H1 (cell line): ENCODE results near the gene CPT1A. TPM values are rescaled to one million over a fixed set of nuclear protein-coding genes. Genes with fewer than 3 reads are reported as not detected.

Experiments
- CTCF ChIA-PET: fragments of 300-600 bp; sonication (Branson Sonifier 250); formaldehyde crosslinking; loops from one replicate; lab custom pipeline; 2021; ENCODE audit not compliant: partially characterized antibody; lab: Charles Lee
- POLR2A ChIA-PET: fragments of 300-600 bp; sonication (Branson Sonifier 250); formaldehyde crosslinking; loops from one replicate; lab custom pipeline; 2021; ENCODE audit warnings: inconsistent platforms; ENCODE audit not compliant: partially characterized antibody; lab: Charles Lee
- DNase-seq, 2 experiments: peaks; one replicate each; pipeline versions ENCODE4 v3.0.0 to v3.0.0-alpha.2; 2010 to 2022; ENCODE audit warnings: low spot score in 2 of 2, low read depth in 1 of 2, mixed read lengths in 1 of 2
- FAIRE-seq: peaks from 2 replicates; lab custom pipeline; 2011; peaks lifted over from hg19 to GRCh38; lab: Jason Lieb, UNC
- H2AFZ ChIP-seq: 2 replicates; pipeline ENCODE4 v1.8.1; 2012; ENCODE audit warnings: low read length, inconsistent platforms
- H2AK5ac ChIP-seq: 2 replicates; pipeline ENCODE4 v1.6.1; 2013; ENCODE audit warnings: low read depth, low read length
- H2BK120ac ChIP-seq: replicated peaks from 2 replicates; pipeline ENCODE3; 2013; ENCODE audit warnings: low read depth, low read length, inconsistent platforms
- H2BK12ac ChIP-seq: 2 replicates; pipeline ENCODE4 v1.6.1; 2013; ENCODE audit warnings: low read depth, low read length
- H2BK15ac ChIP-seq: 2 replicates; pipeline ENCODE4 v1.6.1; 2013; ENCODE audit warnings: low read length
- H2BK20ac ChIP-seq: 2 replicates; pipeline ENCODE4 v1.6.1; 2013; ENCODE audit warnings: low read length
- H2BK5ac ChIP-seq: 2 replicates; pipeline ENCODE4 v1.6.1; 2013; ENCODE audit warnings: low read depth, low read length
- H3K14ac ChIP-seq: 2 replicates; pipeline ENCODE4 v1.6.1; 2013; ENCODE audit warnings: inconsistent platforms; ENCODE audit not compliant: insufficient read length
- H3K18ac ChIP-seq: 2 replicates; pipeline ENCODE4 v1.6.1; 2013; ENCODE audit warnings: low read length; ENCODE audit errors: extremely low read depth
- H3K23ac ChIP-seq: 2 replicates; pipeline ENCODE4 v1.6.1; 2013; ENCODE audit warnings: inconsistent platforms; ENCODE audit not compliant: insufficient read length
- H3K23me2 ChIP-seq: 2 replicates; pipeline ENCODE4 v1.6.1; 2013; ENCODE audit warnings: low read depth, low read length
- H3K27ac ChIP-seq: 2 replicates; pipeline ENCODE4 v1.6.1; 2011; ENCODE audit warnings: low read depth, low read length, inconsistent platforms
- H3K27me3 ChIP-seq, 4 experiments: replicated peaks in 1 of 4; 1 replicate in 1 of 4; 2 replicates in 3 of 4; pipeline versions ENCODE4 v1.6.1 to v1.8.1; 2011 to 2013; ENCODE audit warnings: low read length in 3 of 4, mild to moderate bottlenecking in 3 of 4, inconsistent platforms in 2 of 4, mixed read lengths in 2 of 4, moderate library complexity in 1 of 4; ENCODE audit not compliant: control insufficient read depth in 3 of 4, insufficient read depth in 3 of 4; ENCODE audit errors: extremely low read depth in 1 of 4
- H3K36me3 ChIP-seq, 4 experiments: 2 replicates each; pipeline versions ENCODE4 v1.6.1 to v1.8.1; 2011 to 2013; ENCODE audit warnings: mild to moderate bottlenecking in 4 of 4, low read length in 3 of 4, moderate library complexity in 2 of 4, control low read depth in 1 of 4, inconsistent platforms in 1 of 4; ENCODE audit not compliant: insufficient read depth in 4 of 4, control insufficient read depth in 2 of 4
- H3K4ac ChIP-seq: replicated peaks from 2 replicates; pipeline ENCODE3; 2013; ENCODE audit warnings: low read length, low read depth, mixed read lengths, inconsistent platforms; ENCODE audit not compliant: insufficient read length
- H3K4me1 ChIP-seq, 4 experiments: replicated peaks in 1 of 4; 1 replicate in 1 of 4; 2 replicates in 3 of 4; pipeline versions ENCODE4 v1.6.1 to v1.8.1; 2011 to 2013; ENCODE audit warnings: low read length in 3 of 4, inconsistent platforms in 2 of 4, mixed read lengths in 1 of 4; ENCODE audit not compliant: insufficient read depth in 4 of 4, control insufficient read depth in 3 of 4
- H3K4me2 ChIP-seq, 2 experiments: 2 replicates each; pipeline versions ENCODE4 v1.6.1 to v1.8.1; 2011 to 2013; ENCODE audit warnings: low read depth in 2 of 2, low read length in 2 of 2, control low read depth in 1 of 2, inconsistent platforms in 1 of 2, mild to moderate bottlenecking in 1 of 2; ENCODE audit not compliant: insufficient read depth in 1 of 2
- H3K4me3 ChIP-seq, 4 experiments: fragments of 200-600, 300-600 bp in 1 of 4; sonication (generic), shearing (Covaris generic), sonication (Bioruptor Twin) in 1 of 4; 2 replicates each; pipeline versions ENCODE4 v1.5.1 to v1.8.1; 2011 to 2016; ENCODE audit warnings: low read length in 4 of 4, low read depth in 3 of 4, control low read depth in 2 of 4, inconsistent platforms in 2 of 4, mild to moderate bottlenecking in 2 of 4, mixed read lengths in 1 of 4, moderate library complexity in 1 of 4; ENCODE audit not compliant: insufficient read depth in 2 of 4; ENCODE audit errors: extremely low read depth in 1 of 4
- H3K56ac ChIP-seq: replicated peaks from 2 replicates; pipeline ENCODE3; 2013; ENCODE audit warnings: low read depth, mild to moderate bottlenecking, mixed read lengths, low read length, inconsistent platforms; ENCODE audit not compliant: insufficient read length
- H3K79me1 ChIP-seq: 2 replicates; pipeline ENCODE4 v1.6.1; 2013; ENCODE audit warnings: low read depth, low read length, control low read depth
- H3K79me2 ChIP-seq, 2 experiments: 2 replicates each; pipeline versions ENCODE4 v1.6.1 to v1.8.1; 2012 to 2013; ENCODE audit warnings: low read length in 2 of 2, mild to moderate bottlenecking in 2 of 2, inconsistent platforms in 1 of 2; ENCODE audit not compliant: insufficient read depth in 2 of 2, control insufficient read depth in 1 of 2
- H3K9ac ChIP-seq, 4 experiments: replicated peaks in 1 of 4; 1 replicate in 1 of 4; 2 replicates in 3 of 4; pipeline versions ENCODE4 v1.6.1 to v1.8.1; 2011 to 2013; ENCODE audit warnings: low read depth in 3 of 4, low read length in 3 of 4, control low read depth in 2 of 4, mild to moderate bottlenecking in 2 of 4, moderate library complexity in 2 of 4, inconsistent platforms in 1 of 4; ENCODE audit errors: extremely low read depth in 1 of 4
- H3K9me3 ChIP-seq, 2 experiments: 2 replicates each; pipeline versions ENCODE4 v1.6.1 to v1.8.1; 2012 to 2013; ENCODE audit warnings: mild to moderate bottlenecking in 2 of 2, moderate library complexity in 2 of 2, control low read depth in 1 of 2, inconsistent platforms in 1 of 2, low read depth in 1 of 2, low read length in 1 of 2, mixed read lengths in 1 of 2; ENCODE audit not compliant: insufficient read depth in 2 of 2
- H4K20me1 ChIP-seq, 2 experiments: replicated peaks in 1 of 2; 2 replicates each; pipeline versions ENCODE3 to v1.8.1; 2011 to 2013; ENCODE audit warnings: inconsistent platforms in 2 of 2, low read length in 2 of 2, mild to moderate bottlenecking in 1 of 2; ENCODE audit not compliant: insufficient read depth in 2 of 2, control insufficient read depth in 1 of 2
- H4K5ac ChIP-seq: 2 replicates; pipeline ENCODE4 v1.6.1; 2013; ENCODE audit warnings: low read length, low read depth, mixed read lengths, inconsistent platforms; ENCODE audit not compliant: insufficient read length
- H4K8ac ChIP-seq: 2 replicates; pipeline ENCODE4 v1.8.0; 2013; ENCODE audit warnings: mild to moderate bottlenecking, moderate library complexity, low read length, inconsistent platforms; ENCODE audit not compliant: insufficient read depth; ENCODE audit errors: extremely low read depth
- H4K91ac ChIP-seq: replicated peaks from 2 replicates; pipeline ENCODE3; 2013; ENCODE audit warnings: low read length, mixed read lengths, inconsistent platforms; ENCODE audit not compliant: insufficient read length
- EGR1 ChIP-seq: IDR thresholded peaks from 2 replicates; pipeline ENCODE4 v1.6.1; 2011; ENCODE audit warnings: low read depth, low read length, borderline replicate concordance
- EP300 ChIP-seq, 2 experiments: IDR thresholded peaks; 1 replicate in 1 of 2; 2 replicates in 1 of 2; pipeline ENCODE4 v1.6.1; 2011 to 2012; ENCODE audit warnings: low read depth in 2 of 2, low read length in 2 of 2, mild to moderate bottlenecking in 2 of 2, borderline replicate concordance in 1 of 2, inconsistent platforms in 1 of 2, moderate library complexity in 1 of 2
- FOSL1 ChIP-seq: IDR thresholded peaks from 2 replicates; pipeline ENCODE4 v1.6.1; 2011; ENCODE audit warnings: mild to moderate bottlenecking, low read depth, low read length, moderate library complexity; ENCODE audit not compliant: insufficient read depth
- GTF2F1 ChIP-seq: IDR thresholded peaks from 2 replicates; pipeline ENCODE4 v1.6.1; 2012; ENCODE audit warnings: low read depth, low read length, improper control_type of control experiment, borderline replicate concordance
- PHF8 ChIP-seq: fragments of 200-600 bp; sonication (generic); conservative IDR thresholded peaks from 2 replicates; pipeline ENCODE4 v1.7.1; 2012; ENCODE audit warnings: low read depth, mild to moderate bottlenecking, inconsistent platforms, low read length, moderate library complexity
- POLR2A ChIP-seq, 2 experiments: IDR thresholded peaks; 1 replicate in 1 of 2; 2 replicates in 1 of 2; pipeline ENCODE4 v1.6.1; 2011; ENCODE audit warnings: low read depth in 2 of 2, low read length in 2 of 2, mild to moderate bottlenecking in 2 of 2; ENCODE audit errors: control extremely low read depth in 1 of 2
- POLR2AphosphoS5 ChIP-seq: IDR thresholded peaks from 2 replicates; pipeline ENCODE4 v1.6.1; 2011; ENCODE audit warnings: low read depth, low read length
- RAD21 ChIP-seq, 2 experiments: IDR thresholded peaks in 1 of 2; conservative IDR thresholded peaks in 1 of 2; 2 replicates each; pipeline ENCODE4 v1.6.1; 2011; ENCODE audit warnings: low read depth in 2 of 2, low read length in 2 of 2, improper control_type of control experiment in 1 of 2, inconsistent platforms in 1 of 2, mild to moderate bottlenecking in 1 of 2, moderate library complexity in 1 of 2
- RBBP5 ChIP-seq: IDR thresholded peaks from 2 replicates; pipeline ENCODE4 v1.7.1; 2012; ENCODE audit warnings: low read depth, mild to moderate bottlenecking, inconsistent platforms, low read length, moderate library complexity, borderline replicate concordance
- RFX5 ChIP-seq: IDR thresholded peaks from 2 replicates; pipeline ENCODE4 v1.6.1; 2011; ENCODE audit warnings: low read depth, low read length, improper control_type of control experiment, borderline replicate concordance
- RXRA ChIP-seq: IDR thresholded peaks from 2 replicates; pipeline ENCODE4 v1.6.1; 2011; ENCODE audit warnings: low read depth, mild to moderate bottlenecking, low read length, moderate library complexity; ENCODE audit not compliant: insufficient read depth
- SAP30 ChIP-seq: fragments of 300-600 bp; sonication (generic); IDR thresholded peaks from 2 replicates; pipeline ENCODE4 v1.7.1; 2012; ENCODE audit warnings: low read length, moderate library complexity, mild to moderate bottlenecking, inconsistent platforms; ENCODE audit not compliant: insufficient read depth, insufficient replicate concordance
- SP1 ChIP-seq: IDR thresholded peaks from 2 replicates; pipeline ENCODE4 v1.6.1; 2011; ENCODE audit warnings: low read depth, low read length
- SRF ChIP-seq: IDR thresholded peaks from 2 replicates; pipeline ENCODE4 v1.6.1; 2011; ENCODE audit warnings: mild to moderate bottlenecking, low read depth, low read length, moderate library complexity
- WGBS, 2 experiments: shearing (Covaris generic) in 1 of 2; methylation state at CpG; one replicate each; pipeline versions ENCODE4 v1.1.6 to v1.1.7; 2013 to 2015; ENCODE audit warnings: low lambda C conversion rate in 2 of 2, mixed read lengths in 2 of 2, inconsistent platforms in 1 of 2, low coverage in 1 of 2, missing lambda C conversion rate in 1 of 2; ENCODE audit not compliant: insufficient replicate concordance in 2 of 2, insufficient coverage in 1 of 2, insufficient read length in 1 of 2; ENCODE audit errors: extremely low coverage in 1 of 2, missing lambda C conversion rate in 1 of 2; 5-methylcytosine and 5-hydroxymethylcytosine counted together
- polyA plus RNA-seq, 7 experiments: library from polyadenylated mRNA; depleted of rRNA in 3 of 7; stranded (reverse) in 5 of 7; unstranded in 2 of 7; fragments of >200 nt in 5 of 7; fragments of 200-250 nt in 2 of 7; gene quantifications; 1 replicate in 5 of 7; 2 replicates in 1 of 7; 4 replicates in 1 of 7; pipeline versions ENCODE4 v1.2.1 to v1.2.3, GENCODE V29; 2011 to 2013; ENCODE audit warnings: missing spikeins in 2 of 7, mixed read lengths in 2 of 7
- total RNA-seq: library from RNA; stranded (reverse); fragmentation: NEBNext Ultra II Directional; extraction: Animal tissue kit (Norgen Biotek cat#: 25700); gene quantifications from 2 replicates; pipeline ENCODE4 v1.2.1, GENCODE V29; 2021

Gene CPT1A
- total and polyA plus RNA-seq, 2 of the 8 experiments (the other 6 are each of a cell fraction or from before 2014, with no cell fraction given): 2.9 to 12.2 TPM

DNA sequence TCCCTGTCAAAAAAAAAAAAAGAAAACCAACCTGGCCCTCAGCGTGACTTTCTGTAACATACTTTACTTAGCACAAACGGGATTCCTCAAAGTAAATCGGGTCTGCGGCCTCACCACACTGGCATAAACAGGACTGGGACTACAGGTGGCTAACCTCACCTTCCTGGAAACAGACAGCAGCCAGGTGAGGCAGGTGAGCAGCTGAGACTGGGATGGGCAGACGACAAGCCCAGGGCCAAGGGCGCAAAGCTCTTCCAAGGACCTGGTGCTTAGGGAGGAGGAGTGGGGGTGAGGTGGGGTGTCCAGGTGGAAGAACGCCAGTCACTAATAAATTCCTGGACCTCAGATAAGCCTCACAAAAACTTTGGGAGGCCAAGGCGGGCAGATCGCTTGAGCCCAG, 15.0 kb downstream of the CPT1A start:
- no peak overlapping the region for H3K27ac ChIP-seq
- H4K8ac ChIP-seq: no peak overlapping the region
- no peak overlapping the region for H2BK120ac ChIP-seq
- no peak overlapping the region for H2BK12ac ChIP-seq
- POLR2A ChIA-PET: interaction anchor here (0.6 kb wide), 1 partner anchor 8 kb away, joined by 3 read pairs; no protein-coding TSS in a partner anchor
- H3K4me3 ChIP-seq: no peak overlapping the region
- H2AK5ac ChIP-seq: no peak overlapping the region
- no peaks in the 10 kb centered on the region for H3K79me2 ChIP-seq
- H4K91ac ChIP-seq: no peak overlapping the region
- H3K18ac ChIP-seq: no peak overlapping the region
- H3K9me3 ChIP-seq: no peaks in the 10 kb centered on the region
- FAIRE-seq (no peak), DNase-seq (no peak)
- no peak overlapping the region for H3K23ac ChIP-seq
- no peaks in the 10 kb centered on the region for H3K23me2 ChIP-seq
- no peak for TF ChIP-seq EP300 (IDR thresholded peaks at IDR 0.05; ENCODE audit: borderline replicate concordance in 1 of 2, low read depth in 2 of 2, low read length in 2 of 2)
- TF ChIP-seq PHF8: no peak
- TF ChIP-seq SP1: no peak
- no peak for TF ChIP-seq POLR2A (IDR thresholded peaks at IDR 0.05; ENCODE audit: control extremely low read depth in 1 of 2, low read depth in 2 of 2, low read length in 2 of 2)
- TF ChIP-seq EGR1: no peak
- TF ChIP-seq SAP30: no peak
- TF ChIP-seq RBBP5: no peak
- TF ChIP-seq GTF2F1: no peak
- TF ChIP-seq SRF: no peak
- TF ChIP-seq POLR2AphosphoS5: no peak
- no peak for TF ChIP-seq RXRA
- no peak for TF ChIP-seq RAD21 (IDR thresholded peaks at IDR 0.05 in 1 of 2, conservative IDR thresholded peaks at IDR 0.05 in 1 of 2; ENCODE audit: low read depth in 2 of 2, low read length in 2 of 2)
- no peak for TF ChIP-seq RFX5
- TF ChIP-seq FOSL1: no peak
- H2BK15ac ChIP-seq: no peak overlapping the region
- H3K27me3 ChIP-seq: no peaks in the 10 kb centered on the region
- no peak overlapping the region for H3K9ac ChIP-seq
- no peak overlapping the region for H3K14ac ChIP-seq
- no peak overlapping the region for H2BK20ac ChIP-seq
- H4K5ac ChIP-seq: no peak overlapping the region
- H3K4ac ChIP-seq: no peak overlapping the region
- H3K36me3 ChIP-seq: no peaks in the 10 kb centered on the region
- H2BK5ac ChIP-seq: no peak overlapping the region
- H3K79me1 ChIP-seq: 0 out of 2 replicates have a peak, but pooled peaks cover 3% of the 10 kb centered on the region
- no peak overlapping the region for H3K4me2 ChIP-seq
- 93% methylated on average over 9 of the region's 9 CpGs; no CpG with 5 or more reads in 1 of the 2 experiments for WGBS, 2 experiments
- H4K20me1 ChIP-seq: no peaks in the 10 kb centered on the region
- no peak overlapping the region for H3K56ac ChIP-seq
- H2AFZ ChIP-seq: no peak overlapping the region
- CTCF ChIA-PET: interaction anchor here (1.1 to 2.4 kb wide), 4 partner anchors 8 to 29 kb away, joined by 3 to 7 read pairs (median 4); no protein-coding TSS in a partner anchor
- peaks cover 3 to 9% (median 8%) of the 10 kb centered on the region in 4 experiments for H3K4me1 ChIP-seq
